Transverse colon (tissue), 3 donors: ENCODE results near the gene PACRG.

Source experiments
- EP300 ChIP-seq: sonication (generic); formaldehyde crosslinking; IDR thresholded peaks from one replicate; pipeline ENCODE4 v1.6.1; 2017; ENCODE audit warnings: antibody characterized with exemption, low read depth
- TF ChIP-seq, protein P1 (sequence below), 5 experiments: fragments of 200-600 bp in 3 of 5; fragments of 450-650 bp in 2 of 5; sonication (generic) in 3 of 5; IDR thresholded peaks; 1 replicate in 2 of 5; 2 replicates in 3 of 5; pipeline ENCODE4 v1.5.1; 2016 to 2017; ENCODE audit warnings: antibody characterized with exemption in 5 of 5, inconsistent platforms in 3 of 5, mild to moderate bottlenecking in 2 of 5, moderate library complexity in 1 of 5

DNA sequence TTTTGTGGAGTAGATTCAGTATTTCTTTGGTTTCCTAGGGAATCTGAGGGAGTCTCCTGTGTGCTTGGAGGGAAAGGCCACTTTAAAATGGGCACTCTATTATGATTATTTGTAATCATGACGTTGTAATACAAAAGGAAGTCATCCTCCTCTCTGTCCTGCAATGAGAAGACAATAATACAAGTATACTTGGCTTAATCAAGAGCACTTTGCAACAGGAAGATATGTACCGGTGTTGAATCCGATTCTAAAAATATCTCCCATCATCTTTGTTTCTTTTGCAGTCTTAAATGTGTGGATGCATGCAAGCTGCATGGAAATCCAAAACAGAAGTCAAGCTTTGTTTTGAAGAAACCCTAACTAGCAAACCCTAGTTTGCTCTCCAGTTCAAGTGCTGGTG, 592.6 kb downstream of the PACRG start:
- TF ChIP-seq, protein P1, sequence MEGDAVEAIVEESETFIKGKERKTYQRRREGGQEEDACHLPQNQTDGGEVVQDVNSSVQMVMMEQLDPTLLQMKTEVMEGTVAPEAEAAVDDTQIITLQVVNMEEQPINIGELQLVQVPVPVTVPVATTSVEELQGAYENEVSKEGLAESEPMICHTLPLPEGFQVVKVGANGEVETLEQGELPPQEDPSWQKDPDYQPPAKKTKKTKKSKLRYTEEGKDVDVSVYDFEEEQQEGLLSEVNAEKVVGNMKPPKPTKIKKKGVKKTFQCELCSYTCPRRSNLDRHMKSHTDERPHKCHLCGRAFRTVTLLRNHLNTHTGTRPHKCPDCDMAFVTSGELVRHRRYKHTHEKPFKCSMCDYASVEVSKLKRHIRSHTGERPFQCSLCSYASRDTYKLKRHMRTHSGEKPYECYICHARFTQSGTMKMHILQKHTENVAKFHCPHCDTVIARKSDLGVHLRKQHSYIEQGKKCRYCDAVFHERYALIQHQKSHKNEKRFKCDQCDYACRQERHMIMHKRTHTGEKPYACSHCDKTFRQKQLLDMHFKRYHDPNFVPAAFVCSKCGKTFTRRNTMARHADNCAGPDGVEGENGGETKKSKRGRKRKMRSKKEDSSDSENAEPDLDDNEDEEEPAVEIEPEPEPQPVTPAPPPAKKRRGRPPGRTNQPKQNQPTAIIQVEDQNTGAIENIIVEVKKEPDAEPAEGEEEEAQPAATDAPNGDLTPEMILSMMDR (IDR thresholded peaks at IDR 0.05), result no peak
- no peak for TF ChIP-seq EP300
